Thymus (tissue), 11 donors: ENCODE data around the gene ACSL3. TPM values are rescaled to one million over a fixed set of nuclear protein-coding genes. Genes with fewer than 3 reads are reported as not detected.
"Not testable (repeated sequence)": the region's sequence is repeated elsewhere in the genome, so short reads cannot be mapped to it uniquely, and the experiment has no call there.

Source experiments
- DNase-seq, 9 donors: peaks; one replicate each; pipeline ENCODE4 v3.0.0-alpha.2; 2013; ENCODE audit warnings: low spot score in 9 of 9, low read depth in 6 of 9, missing footprints in 1 of 9
- H3K27ac ChIP-seq, 2 donors: one replicate each; pipeline ENCODE4 v1.5.1; 2013; ENCODE audit warnings: control low read depth in 1 of 2, low read depth in 1 of 2, low read length in 1 of 2, mild to moderate bottlenecking in 1 of 2, moderate library complexity in 1 of 2
- H3K27me3 ChIP-seq, 2 donors: one replicate each; pipeline ENCODE4 v1.5.1; 2013; ENCODE audit warnings: low read length in 1 of 2; ENCODE audit not compliant: control insufficient read depth in 2 of 2, insufficient read depth in 1 of 2
- H3K36me3 ChIP-seq, 2 donors: one replicate each; pipeline ENCODE4 v1.5.1; 2013; ENCODE audit warnings: low read length in 1 of 2, mild to moderate bottlenecking in 1 of 2, moderate library complexity in 1 of 2; ENCODE audit not compliant: control insufficient read depth in 2 of 2, insufficient read depth in 2 of 2
- H3K4me1 ChIP-seq, 2 donors: one replicate each; pipeline ENCODE4 v1.5.1; 2013; ENCODE audit warnings: low read length in 2 of 2; ENCODE audit not compliant: control insufficient read depth in 2 of 2, insufficient read depth in 2 of 2
- H3K4me3 ChIP-seq, 2 donors: one replicate each; pipeline ENCODE4 v1.5.1; 2013; ENCODE audit warnings: low read length in 2 of 2, control low read depth in 1 of 2, mild to moderate bottlenecking in 1 of 2
- H3K9me3 ChIP-seq, 2 donors: one replicate each; pipeline ENCODE4 v1.5.1; 2013; ENCODE audit warnings: low read length in 1 of 2, mild to moderate bottlenecking in 1 of 2; ENCODE audit not compliant: control insufficient read depth in 2 of 2, insufficient read depth in 1 of 2
- whole genome bisulfite sequencing: extraction: QIAGEN DNeasy Blood & Tissue Kit; methylation state at CpG from one replicate; pipeline ENCODE4 v1.1.7; 2013; 5-methylcytosine and 5-hydroxymethylcytosine counted together
- polyA plus RNA-seq: library from polyadenylated mRNA; stranded (reverse); fragments of 200-250 nt; gene quantifications from one replicate; pipeline ENCODE4 v1.2.3, GENCODE V29; 2013
- total RNA-seq: library from RNA; stranded (reverse); fragments of 120-200 nt; gene quantifications from one replicate; pipeline ENCODE4 v1.2.4, GENCODE V29; 2013
- donor health status: healthy.

Gene ACSL3
- total and polyA plus RNA-seq, 2 donors = 32.9 to 40.7 TPM

GRCh38 chr2:222912117-222912516 lies 51.3 kb downstream of the ACSL3 start:
- DNase-seq = peak; percentile 32 to 85 (median 63)
- H3K4me3 ChIP-seq = no peak overlapping the region

GRCh38 chr2:222912776-222913175 lies 51.9 kb downstream of the ACSL3 start:
- Histone ChIP-seq H3K4me3 (no peak overlapping the region), H3K27me3 (no peaks in the 10 kb centered on the region), H3K4me1 (peaks cover 19 to 41% of the 10 kb centered on the region in 2 donors), H3K36me3 (peaks cover 0 to 15% of the 10 kb centered on the region in 2 donors), H3K9me3 (no peaks in the 10 kb centered on the region), H3K27ac (peak overlapping the region; percentile 0 to 84)
- no peak for DNase-seq
- WGBS = 83% methylated on average over 3 of the region's 3 CpGs

More at GRCh38 chr2:222912117-222912516, 51.3 kb downstream of the ACSL3 start:
- Histone ChIP-seq H3K27me3 (no peaks in the 10 kb centered on the region), H3K36me3 (peaks cover 0 to 12% of the 10 kb centered on the region in 2 donors), H3K4me1 (peaks cover 19 to 47% of the 10 kb centered on the region in 2 donors), H3K9me3 (no peaks in the 10 kb centered on the region), H3K27ac (peak overlapping the region in 1 of 2 donors; percentile 84)
- 30% methylated on average over 2 of the region's 2 CpGs for WGBS

- DNase-seq = peak in 1 of 9 donors; percentile 46
- 97% methylated on average over 7 of the region's 7 CpGs for WGBS
- Histone ChIP-seq H3K4me3 (no peak overlapping the region), H3K27me3 (no peaks in the 10 kb centered on the region), H3K36me3 (peaks cover 3 to 25% of the 10 kb centered on the region in 2 donors), H3K4me1 (peaks cover 7 to 24% of the 10 kb centered on the region in 2 donors), H3K27ac (no peak overlapping the region), H3K9me3 (no peaks in the 10 kb centered on the region)
Observed at GRCh38 chr2:222915092-222915957, 54.5 kb downstream of the ACSL3 start.

- Histone ChIP-seq H3K27ac (no peak overlapping the region), H3K9me3 (no peaks in the 10 kb centered on the region), H3K4me3 (no peak overlapping the region), H3K4me1 (peaks cover 7 to 17% of the 10 kb centered on the region in 2 donors), H3K36me3 (peaks cover 7 to 33% of the 10 kb centered on the region in 2 donors), H3K27me3 (no peaks in the 10 kb centered on the region)
- WGBS = 96% methylated on average over 11 of the region's 11 CpGs
- no peak for DNase-seq
Observed at GRCh38 chr2:222916229-222917197, 55.7 kb downstream of the ACSL3 start.

DNA sequence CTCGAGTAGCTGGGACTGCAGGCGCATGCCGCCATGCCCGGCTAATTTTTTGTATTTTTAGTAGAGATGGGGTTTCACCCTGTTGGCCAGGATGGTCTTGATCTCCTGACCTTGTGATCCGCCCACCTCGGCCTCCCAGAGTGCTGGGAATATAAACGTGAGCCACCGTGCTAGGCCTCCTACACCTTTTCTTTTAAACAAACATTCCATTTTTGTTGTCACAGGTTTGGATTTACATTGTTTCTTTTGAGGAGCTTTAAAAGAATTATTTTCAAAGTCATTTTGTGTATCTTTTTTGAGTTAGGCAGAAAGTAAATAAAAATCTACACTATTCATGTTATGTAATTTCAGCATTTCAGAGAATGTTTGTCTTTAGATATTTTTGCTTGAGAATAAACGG lies 56.4 kb downstream of the ACSL3 start:
- DNase-seq, H3K9me3 ChIP-seq, H3K27ac ChIP-seq, H3K4me3 ChIP-seq, H3K27me3 ChIP-seq: not testable (repeated sequence)
- H3K36me3 ChIP-seq = peaks cover 8 to 40% of the 10 kb centered on the region in 2 donors
- 96% methylated on average over 9 of the region's 9 CpGs for WGBS
- H3K4me1 ChIP-seq = peaks cover 6 to 15% of the 10 kb centered on the region in 2 donors

- peaks cover 17 to 55% of the 10 kb centered on the region in 2 donors for H3K36me3 ChIP-seq
- no peak overlapping the region for H3K27ac ChIP-seq
- H3K9me3 ChIP-seq = no peaks in the 10 kb centered on the region
- 96% methylated on average over 2 of the region's 2 CpGs for whole genome bisulfite sequencing
- H3K27me3 ChIP-seq = no peaks in the 10 kb centered on the region
- DNase-seq = no peak
- no peak overlapping the region for H3K4me3 ChIP-seq
- no peaks in the 10 kb centered on the region for H3K4me1 ChIP-seq
Observed at GRCh38 chr2:222919841-222920526, 59.1 kb downstream of the ACSL3 start.

GRCh38 chr2:222920657-222921186 lies 59.9 kb downstream of the ACSL3 start:
- Histone ChIP-seq H3K36me3 (peaks cover 20 to 60% of the 10 kb centered on the region in 2 donors), H3K9me3 (no peaks in the 10 kb centered on the region), H3K4me3 (no peak overlapping the region), H3K4me1 (no peaks in the 10 kb centered on the region), H3K27me3 (no peaks in the 10 kb centered on the region), H3K27ac (no peak overlapping the region)
- no peak for DNase-seq
- 98% methylated on average over 5 of the region's 5 CpGs for WGBS

GRCh38 chr2:222922019-222922800 lies 61.4 kb downstream of the ACSL3 start:
- WGBS = 98% methylated on average over 8 of the region's 8 CpGs
- H3K4me3 ChIP-seq = no peak overlapping the region
- H3K9me3 ChIP-seq = no peaks in the 10 kb centered on the region
- no peak for DNase-seq
- H3K27me3 ChIP-seq = no peaks in the 10 kb centered on the region
- H3K36me3 ChIP-seq = peaks cover 24 to 59% of the 10 kb centered on the region in 2 donors
- no peaks in the 10 kb centered on the region for H3K4me1 ChIP-seq
- H3K27ac ChIP-seq = no peak overlapping the region
